GM08714 (cell line): ENCODE data around the gene C19orf44.
"Not testable (repeated sequence)": the region's sequence is repeated elsewhere in the genome, so short reads cannot be mapped to it uniquely, and the experiment has no call there.

Experiments used
- H3K4me3 ChIP-seq: fragments of 200-500 bp; sonication (Bioruptor generic); 2 replicates; pipeline ENCODE4 v1.5.1; 2014; ENCODE audit warnings: mild to moderate bottlenecking, low read length, inconsistent platforms
- ZNF274 ChIP-seq: IDR thresholded peaks from 2 replicates; pipeline ENCODE4 v1.6.1; 2012; ENCODE audit warnings: mild to moderate bottlenecking, low read depth, low read length

Gene C19orf44

GRCh38 chr19:16496613-16496983 is 404 bp downstream of the C19orf44 start:
- no peak for TF ChIP-seq ZNF274
- H3K4me3 ChIP-seq, result peak overlapping the region; percentile 77

DNA sequence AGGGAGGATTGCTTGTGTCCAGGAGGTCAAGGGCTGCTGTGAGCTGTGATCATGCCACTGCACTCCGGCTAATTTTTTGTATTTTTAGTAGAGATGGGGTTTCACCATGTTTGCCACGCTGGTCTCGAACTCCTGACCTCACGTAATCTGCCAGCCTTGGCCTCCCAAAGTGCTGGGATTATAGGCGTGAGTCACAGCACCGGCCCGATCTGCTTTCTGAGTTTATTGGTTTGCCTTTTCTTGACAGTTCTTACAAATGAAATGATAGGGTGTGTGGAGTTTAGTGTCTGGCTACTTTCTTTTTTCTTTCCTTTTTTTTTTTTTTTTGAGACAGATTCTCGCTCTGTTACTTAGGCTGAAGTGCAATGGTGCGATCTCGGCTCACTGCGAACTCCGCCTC is 848 bp downstream of the C19orf44 start:
- peak overlapping the region; percentile 77; the same call in 1 of the 2 replicates for H3K4me3 ChIP-seq
- TF ChIP-seq ZNF274, result no peak

- H3K4me3 ChIP-seq, result no peak overlapping the region
- no peak for TF ChIP-seq ZNF274
Observed at GRCh38 chr19:16497837-16498236, 1.6 kb downstream of the C19orf44 start.

DNA sequence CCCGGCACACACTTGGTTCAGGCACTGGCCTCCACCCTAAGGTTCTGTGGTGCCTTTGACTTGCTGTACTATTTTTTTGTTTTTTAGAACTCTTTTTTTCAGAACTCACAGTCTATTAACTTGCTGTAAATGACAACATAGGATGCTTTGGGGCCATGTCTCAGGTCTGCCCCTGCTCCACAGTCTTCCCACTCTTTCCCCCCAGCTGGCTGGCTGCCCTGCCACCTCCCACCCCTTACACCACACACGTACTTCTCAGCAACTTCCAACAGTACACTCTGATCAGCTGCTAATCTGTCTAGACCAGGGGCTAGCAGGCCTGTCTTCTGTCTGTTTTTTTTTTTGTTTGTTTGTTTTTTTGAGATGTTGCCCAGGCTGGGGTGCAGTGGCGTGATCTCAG is 8.1 kb downstream of the C19orf44 start:
- H3K4me3 ChIP-seq, result no peak overlapping the region
- no peak for TF ChIP-seq ZNF274

- not testable (repeated sequence) for H3K4me3 ChIP-seq
Observed at GRCh38 chr19:16506161-16506560, 10.0 kb downstream of the C19orf44 start.

GRCh38 chr19:16506961-16507360 is 10.8 kb downstream of the C19orf44 start:
- no peak for TF ChIP-seq ZNF274

GRCh38 chr19:16508546-16508945 is 12.4 kb downstream of the C19orf44 start:
- no peak overlapping the region for H3K4me3 ChIP-seq
- no peak for TF ChIP-seq ZNF274

More at GRCh38 chr19:16506961-16507360, 10.8 kb downstream of the C19orf44 start:
- no peak overlapping the region for H3K4me3 ChIP-seq

GRCh38 chr19:16509141-16510061 is 13.2 kb downstream of the C19orf44 start:
- TF ChIP-seq ZNF274, result no peak

GRCh38 chr19:16512611-16513010 is 16.4 kb downstream of the C19orf44 start:
- H3K4me3 ChIP-seq, result not testable (repeated sequence)

More at GRCh38 chr19:16509141-16510061, 13.2 kb downstream of the C19orf44 start:
- H3K4me3 ChIP-seq, result no peak overlapping the region

GRCh38 chr19:16514383-16515019 is 18.3 kb downstream of the C19orf44 start:
- no peak for TF ChIP-seq ZNF274
- H3K4me3 ChIP-seq, result no peak overlapping the region

DNA sequence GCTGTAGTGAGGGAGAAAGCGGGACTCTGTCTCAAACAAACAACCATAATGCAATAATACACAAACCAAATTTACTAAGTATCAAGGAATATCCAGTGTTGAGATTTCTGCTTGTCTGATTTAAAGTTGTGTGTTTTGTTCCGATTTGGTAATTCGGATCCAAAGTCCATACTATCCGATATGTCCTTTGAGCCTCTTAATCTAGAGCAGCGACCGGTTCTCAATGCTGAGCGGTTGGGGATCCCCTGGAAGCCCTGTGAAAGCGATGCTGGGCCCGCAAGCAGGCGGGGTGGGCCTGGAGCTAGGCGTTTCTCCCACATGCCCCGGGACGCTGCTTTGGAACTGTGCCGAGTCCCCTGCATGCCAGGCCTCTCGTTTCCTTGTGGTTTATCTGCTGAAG is 20.2 kb downstream of the C19orf44 start:
- no peak for TF ChIP-seq ZNF274
- H3K4me3 ChIP-seq, result no peak overlapping the region

- no peak overlapping the region for H3K4me3 ChIP-seq
- no peak for TF ChIP-seq ZNF274
Observed at GRCh38 chr19:16516923-16517610, 20.9 kb downstream of the C19orf44 start.

- no peak overlapping the region for H3K4me3 ChIP-seq
- TF ChIP-seq ZNF274, result no peak
Observed at GRCh38 chr19:16518061-16518460, 21.9 kb downstream of the C19orf44 start.

- no peak for TF ChIP-seq ZNF274
Observed at GRCh38 chr19:16518483-16519229, 22.5 kb downstream of the C19orf44 start.

More at GRCh38 chr19:16518483-16519229, 22.5 kb downstream of the C19orf44 start:
- no peak overlapping the region for H3K4me3 ChIP-seq
